RCC 7860 (cell line): ENCODE data around the gene RRAGD.
"Not testable (repeated sequence)": the region's sequence is repeated elsewhere in the genome, so short reads cannot be mapped to it uniquely, and the experiment has no call there.

ENCODE experiments used
- DNase-seq: peaks from one replicate; pipeline ENCODE4 v3.0.0-alpha.2; 2015; ENCODE audit warnings: low spot score
- FAIRE-seq: peaks from 2 replicates; lab custom pipeline; 2012; peaks lifted over from hg19 to GRCh38; lab: Jason Lieb, UNC

RRAGD gene

DNA sequence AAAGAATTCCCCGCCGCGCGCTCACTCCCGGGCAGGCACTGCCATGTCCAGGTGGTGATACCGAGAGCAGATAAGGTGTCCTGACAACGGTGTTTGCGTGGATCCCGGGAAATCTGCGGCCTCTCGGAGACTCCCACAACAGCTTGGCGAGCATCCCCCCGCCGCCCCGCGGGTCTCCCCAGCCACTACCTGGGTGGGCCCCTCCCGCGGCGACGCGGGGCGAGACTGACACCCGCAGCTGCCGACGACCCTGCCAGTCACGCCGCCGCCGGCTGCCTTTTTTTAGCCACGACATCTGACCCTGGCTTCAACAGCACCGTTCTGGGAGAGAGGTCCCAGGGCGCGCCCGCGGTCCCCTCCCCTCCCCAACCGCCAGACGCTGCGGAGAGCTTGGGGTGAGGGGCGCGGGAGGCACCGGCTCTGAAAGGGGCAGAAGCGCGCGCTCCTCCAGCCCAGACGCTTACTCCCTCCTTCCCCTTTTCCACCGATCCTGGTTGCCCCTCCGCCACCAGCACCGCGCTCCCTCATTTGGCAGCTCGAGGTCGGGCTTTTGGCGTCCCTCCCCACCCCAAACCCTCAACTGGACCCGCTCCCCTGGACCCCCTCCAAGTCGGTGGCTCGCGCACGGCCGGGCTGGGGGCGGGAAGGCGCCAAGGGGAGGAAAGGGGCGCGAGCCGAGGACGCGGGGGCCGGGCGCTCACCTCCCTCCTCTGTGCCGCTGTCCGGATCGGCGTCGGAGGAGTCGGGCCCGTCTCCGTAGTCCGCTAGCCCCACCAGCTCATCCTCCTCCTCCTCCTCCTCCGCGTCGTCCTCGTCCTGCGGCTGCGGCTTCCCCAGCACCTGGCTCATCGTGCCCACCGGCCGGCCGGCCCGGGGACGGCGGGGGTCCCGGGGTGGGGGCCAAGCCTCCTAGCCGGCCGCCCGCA is 665 bp downstream of the RRAGD start:
- no peak for FAIRE-seq

GRCh38 chr6:89410788-89411144 is 1.3 kb downstream of the RRAGD start:
- DNase-seq (no peak), FAIRE-seq (no peak)

More for the DNA sequence above, 665 bp downstream of the RRAGD start:
- DNase-seq, result no peak

DNA sequence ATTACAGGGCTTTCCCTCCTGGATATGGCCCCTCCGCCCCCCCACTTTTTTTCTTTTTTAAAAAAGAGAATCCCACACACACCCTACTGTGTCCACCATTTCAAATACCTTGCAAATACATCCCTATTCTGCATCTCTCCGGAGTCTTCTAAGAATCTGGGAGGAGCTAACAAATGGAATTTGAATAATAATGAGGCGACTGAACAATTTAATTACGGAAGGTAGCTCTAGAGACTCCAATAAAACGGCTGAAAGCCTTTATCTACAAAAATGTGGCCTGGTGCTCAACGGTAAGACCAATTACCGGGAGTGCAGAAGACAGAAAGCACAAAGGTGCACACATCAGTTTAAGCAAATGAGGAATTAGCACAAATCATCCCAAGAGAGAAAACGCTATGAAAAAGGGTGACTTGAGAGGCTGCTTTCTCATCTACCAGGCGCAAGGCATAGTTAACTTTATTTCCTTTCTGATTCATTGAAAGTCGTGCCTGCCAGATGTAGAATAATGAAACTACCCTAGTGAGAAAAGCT is 1.8 kb downstream of the RRAGD start:
- no peak for FAIRE-seq
- DNase-seq, result no peak

GRCh38 chr6:89409461-89410035 is 2.5 kb downstream of the RRAGD start:
- DNase-seq, result no peak
- no peak for FAIRE-seq

- FAIRE-seq (no peak), DNase-seq (no peak)
Measured at GRCh38 chr6:89406141-89406540, 5.9 kb downstream of the RRAGD start.

DNA sequence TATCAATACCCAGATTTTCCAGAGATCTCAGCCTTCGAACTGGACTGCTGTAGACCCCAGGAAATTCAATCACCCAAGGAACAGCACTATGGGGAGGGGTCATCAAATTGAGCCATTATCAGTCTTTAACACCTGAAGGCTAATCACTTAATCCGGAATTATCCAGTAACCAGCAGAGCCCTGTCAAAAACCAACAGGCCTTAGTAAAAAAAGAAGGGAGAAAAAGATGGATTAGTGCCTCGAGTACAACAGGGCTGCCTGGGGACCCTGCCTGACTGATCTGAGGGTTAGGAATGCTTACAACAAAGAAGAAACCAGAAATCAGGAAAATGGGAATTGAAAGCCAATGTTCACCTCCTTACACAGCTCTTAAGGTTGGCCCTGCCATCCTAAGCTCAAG is 7.6 kb downstream of the RRAGD start:
- FAIRE-seq (no peak), DNase-seq (no peak)

DNA sequence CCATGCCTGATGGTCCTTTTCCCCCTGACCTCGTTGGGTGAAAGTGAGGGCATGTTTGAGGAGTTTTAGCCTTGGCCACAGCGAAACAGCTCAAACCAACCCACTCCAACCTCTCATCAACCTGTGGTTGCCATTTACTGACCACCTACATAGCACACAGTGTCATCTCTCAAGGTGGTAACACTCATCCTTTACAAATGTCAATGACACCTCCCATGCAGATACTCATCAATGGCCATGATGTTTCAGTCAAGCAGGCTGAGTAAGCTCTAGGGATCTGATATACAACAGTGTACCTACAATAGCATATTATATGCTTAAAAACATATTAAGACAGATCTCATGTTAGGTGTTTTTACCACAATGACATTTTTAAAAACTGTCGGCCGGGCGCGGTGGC is 9.3 kb downstream of the RRAGD start:
- no peak for FAIRE-seq
- DNase-seq, result no peak

DNA sequence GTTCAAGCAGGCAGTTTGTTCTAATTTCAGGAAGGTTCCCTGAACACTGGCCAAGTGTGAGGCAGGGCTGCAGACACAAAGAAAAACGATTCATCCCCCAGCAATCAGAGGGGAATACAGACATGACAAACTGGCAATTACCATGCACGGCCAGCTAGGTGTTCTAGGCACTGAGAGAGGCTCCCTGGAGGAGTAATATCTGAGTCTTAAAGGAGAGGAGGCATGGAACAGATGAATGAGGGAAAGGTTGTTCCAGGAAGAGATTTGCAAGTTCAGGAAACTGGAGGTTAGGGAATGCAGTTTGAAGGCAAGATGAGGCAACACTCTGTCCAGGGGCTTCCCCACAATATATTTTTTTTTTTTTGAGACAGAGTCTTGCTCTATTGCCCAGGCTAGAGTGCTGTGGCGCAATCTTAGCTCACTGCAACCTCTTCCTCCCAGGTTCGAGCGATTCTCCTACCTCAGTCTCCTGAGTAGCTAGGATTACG is 11.1 kb downstream of the RRAGD start:
- DNase-seq (no peak), FAIRE-seq (no peak)

DNA sequence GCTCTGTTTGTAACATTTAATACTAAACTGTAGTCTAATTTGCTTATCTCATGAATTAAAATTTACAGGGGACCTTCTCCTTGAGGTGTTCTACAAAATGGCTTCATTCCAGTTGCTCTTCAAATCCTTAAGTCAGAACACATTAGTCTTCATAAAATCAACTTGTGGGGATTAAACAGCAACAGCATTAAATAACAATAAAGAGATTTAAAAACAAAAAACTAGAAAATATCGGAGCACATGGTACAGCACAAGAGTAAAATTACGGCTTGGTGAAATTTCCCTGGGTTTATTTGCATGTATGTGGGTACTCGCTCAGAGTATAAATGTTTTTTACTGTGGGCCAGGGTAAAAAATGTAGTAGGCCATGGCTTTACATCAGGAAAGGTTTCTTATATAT is 12.0 kb downstream of the RRAGD start:
- DNase-seq (no peak), FAIRE-seq (no peak)

- no peak for FAIRE-seq
- no peak for DNase-seq
Measured at GRCh38 chr6:89398762-89399525, 13.1 kb downstream of the RRAGD start.

GRCh38 chr6:89397884-89398283 is 14.2 kb downstream of the RRAGD start:
- FAIRE-seq, DNase-seq: not testable (repeated sequence)

GRCh38 chr6:89393659-89394058 is 18.4 kb downstream of the RRAGD start:
- DNase-seq (no peak), FAIRE-seq (no peak)

GRCh38 chr6:89392823-89393222 is 19.2 kb downstream of the RRAGD start:
- DNase-seq (no peak), FAIRE-seq (no peak)

GRCh38 chr6:89388846-89389245 is 23.2 kb downstream of the RRAGD start:
- no peak for FAIRE-seq

DNA sequence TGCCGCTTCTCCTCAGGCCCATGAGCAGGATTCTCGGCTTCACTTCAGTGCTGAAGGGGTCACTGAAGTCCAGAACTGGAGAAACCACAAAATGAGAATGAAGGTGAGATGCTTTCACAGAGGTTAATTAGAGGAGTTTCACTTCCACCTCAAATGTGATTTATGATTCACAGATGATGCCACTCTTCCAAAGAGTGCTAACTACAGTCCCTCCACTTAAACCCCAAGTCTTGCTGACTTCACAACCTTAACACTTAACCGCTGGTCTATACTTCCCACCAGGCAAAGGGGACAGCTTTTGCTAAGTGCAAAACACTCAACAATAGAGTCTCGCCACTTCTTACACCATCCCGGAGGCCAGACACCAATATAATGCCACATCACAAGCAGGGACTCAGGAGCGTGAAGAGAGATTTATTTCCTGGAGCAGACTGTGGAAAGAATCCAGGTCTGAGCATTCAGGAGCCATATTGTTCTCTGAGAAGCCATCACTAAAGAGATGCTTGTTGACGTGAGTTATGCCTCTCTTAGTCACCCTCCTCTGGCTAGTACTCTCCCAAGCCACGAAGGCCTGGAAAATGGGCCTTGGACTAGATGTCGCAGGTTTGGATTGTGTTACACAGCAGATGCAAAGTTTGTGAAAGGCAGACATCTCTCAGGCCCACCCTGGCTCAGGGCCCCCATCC is 24.4 kb downstream of the RRAGD start:
- no peak for DNase-seq
- FAIRE-seq, result no peak

More at GRCh38 chr6:89388846-89389245, 23.2 kb downstream of the RRAGD start:
- no peak for DNase-seq

DNA sequence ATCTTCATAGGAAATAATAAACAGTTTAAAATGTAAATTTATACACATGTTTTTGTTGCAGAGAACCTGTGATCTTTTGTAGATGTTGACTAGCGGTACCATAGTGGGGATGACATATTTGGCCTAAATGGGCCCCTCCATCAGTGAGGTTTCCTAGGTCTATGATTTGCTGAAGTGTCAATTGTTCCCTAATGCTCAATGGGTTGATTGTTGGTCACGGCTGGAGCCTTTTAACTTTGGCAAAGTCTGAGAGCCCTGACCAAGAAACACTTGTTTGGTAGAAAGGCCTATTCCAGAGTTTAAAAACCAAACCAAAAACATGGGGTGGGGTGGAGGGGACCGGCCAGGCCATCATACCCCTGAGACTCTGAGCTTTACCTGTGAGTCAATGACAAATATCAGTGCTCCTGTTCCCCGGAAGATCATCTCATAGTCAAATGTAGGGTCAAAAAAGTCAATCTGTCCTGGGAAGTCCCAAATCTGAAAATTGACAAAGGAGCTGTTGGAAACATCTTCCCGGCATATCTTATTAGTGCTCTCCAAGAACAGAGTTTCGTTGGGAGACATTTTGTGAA is 25.1 kb downstream of the RRAGD start:
- FAIRE-seq, result no peak

DNA sequence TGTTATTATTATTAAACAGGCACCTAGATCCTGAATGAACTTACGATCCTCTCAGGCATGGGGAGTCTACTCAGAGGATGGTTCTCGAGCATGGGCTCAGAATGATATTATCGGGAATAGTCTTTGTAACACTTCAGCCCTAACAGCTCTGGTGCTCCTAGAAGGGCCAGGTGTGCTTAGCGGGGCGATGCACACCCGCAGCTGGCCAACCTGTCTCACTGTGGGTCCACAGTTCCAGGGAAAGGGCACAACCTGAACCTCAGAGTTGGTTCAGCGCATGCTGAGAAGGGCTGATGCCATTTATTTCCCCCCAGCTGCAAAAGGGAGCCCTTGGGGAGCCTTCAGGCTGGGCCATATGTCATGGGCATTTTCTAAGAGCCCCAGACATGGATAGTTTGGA is 26.2 kb downstream of the RRAGD start:
- FAIRE-seq (no peak), DNase-seq (no peak)

More for the DNA sequence above, 25.1 kb downstream of the RRAGD start:
- no peak for DNase-seq

- peak; percentile 16 for DNase-seq
Measured at GRCh38 chr6:89385156-89385667, 26.9 kb downstream of the RRAGD start.

GRCh38 chr6:89381031-89381430 is 31.0 kb downstream of the RRAGD start:
- FAIRE-seq, result no peak
- DNase-seq, result no peak

More at GRCh38 chr6:89385156-89385667, 26.9 kb downstream of the RRAGD start:
- FAIRE-seq, result no peak

DNA sequence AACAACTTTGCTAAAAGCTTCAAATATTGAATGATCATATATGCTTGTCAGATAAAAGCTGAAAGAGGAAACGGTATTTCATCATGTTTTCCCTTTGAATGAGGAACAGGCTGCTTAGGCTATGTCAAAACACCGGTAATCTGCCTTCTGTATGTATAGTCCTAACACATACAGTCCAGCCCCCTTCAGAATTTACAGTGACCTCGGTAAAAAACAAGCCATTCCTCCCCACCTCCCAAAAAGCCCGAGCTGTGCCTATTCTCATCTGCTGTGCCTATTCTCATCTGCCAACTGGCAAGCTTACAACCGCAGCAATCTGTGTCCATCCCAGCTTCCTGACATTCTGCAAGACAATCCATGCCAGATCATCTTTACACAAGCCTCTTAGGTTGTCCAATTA is 32.8 kb downstream of the RRAGD start:
- FAIRE-seq (no peak), DNase-seq (no peak)
